Measurements from ENCODE around the gene PRR13. TPM values are rescaled to one million over a fixed set of nuclear protein-coding genes. Genes with fewer than 3 reads are reported as not detected.
A peak's percentile ranks its signal among the peaks of the same experiment; 100 is the strongest.

The PRR13 gene
- total and polyA plus RNA-seq, 7 donors: 45.2 to 136 (median 66.3) TPM

DNA sequence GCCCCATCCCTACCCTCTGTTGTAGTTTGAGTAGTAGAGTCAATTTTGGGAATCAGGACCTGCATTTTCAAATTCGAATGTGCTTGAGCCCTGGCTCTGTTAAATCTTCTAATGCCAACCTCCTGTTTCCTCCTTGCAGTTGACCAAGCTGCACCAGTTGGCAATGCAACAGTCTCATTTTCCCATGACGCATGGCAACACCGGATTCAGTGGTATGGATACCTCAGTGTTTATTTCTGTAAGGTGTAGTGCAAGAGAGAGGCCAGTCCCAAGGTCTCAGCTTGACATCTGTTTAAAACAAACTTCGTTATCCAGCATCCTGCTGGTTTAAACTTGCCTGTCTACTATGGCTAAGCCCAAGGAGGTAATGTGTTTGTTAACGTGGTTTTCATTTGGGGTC lies 25.5 kb downstream of the PRR13 start:
- intact Hi-C loops (cut with DNase I): no loop called here
- Histone ChIP-seq H3K27ac (peak overlapping the region; percentile 66), H3K36me3 (ENCODE audit: insufficient read depth in 1 of 2, low read depth in 1 of 2) (peaks cover 59 to 100% of the 10 kb centered on the region in 2 donors), H3K27me3 (ENCODE audit: insufficient read depth in 3 of 3, low read length in 2 of 3) (no peaks in the 10 kb centered on the region), H3K9me3 (no peaks in the 10 kb centered on the region), H3K4me1 (peaks cover 91% of the 10 kb centered on the region), H3K4me3 (peak overlapping the region; percentile 1)
- no peak for TF ChIP-seq CTCF (IDR thresholded peaks at IDR 0.05)
- 25 to 50% (median 33%) methylated on average over 5 of the region's 5 CpGs for WGBS, 3 donors
- ATAC-seq (peak; percentile 66 to 69 (median 68)), DNase-seq (no peak)

DNA sequence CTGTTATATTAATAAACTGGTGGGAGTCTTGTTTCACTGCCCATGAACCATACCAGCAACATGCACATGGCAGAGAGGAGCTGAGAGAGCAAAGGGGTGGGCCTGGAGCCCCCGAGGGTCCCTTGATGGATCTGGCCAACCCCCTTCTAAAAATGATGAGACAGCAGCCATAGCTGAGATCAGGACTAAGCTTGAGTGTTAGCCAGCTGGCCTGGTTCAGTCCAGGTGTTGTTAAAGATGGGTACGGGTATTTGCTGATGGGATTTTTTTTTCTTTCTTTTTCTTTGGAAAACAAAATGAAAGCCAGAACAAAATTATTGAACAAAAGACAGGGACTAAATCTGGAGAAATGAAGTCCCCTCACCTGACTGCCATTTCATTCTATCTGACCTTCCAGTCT lies 26.3 kb downstream of the PRR13 start:
- intact Hi-C loops (cut with DNase I): no loop called here
- Histone ChIP-seq H3K9me3 (no peaks in the 10 kb centered on the region), H3K36me3 (ENCODE audit: insufficient read depth in 1 of 2, low read depth in 1 of 2) (peaks cover 57 to 100% of the 10 kb centered on the region in 2 donors), H3K4me3 (no peak overlapping the region), H3K4me1 (peaks cover 91% of the 10 kb centered on the region), H3K27ac (peak overlapping the region; percentile 66), H3K27me3 (ENCODE audit: insufficient read depth in 3 of 3, low read length in 2 of 3) (no peaks in the 10 kb centered on the region)
- DNase-seq (no peak), ATAC-seq (no peak)
- no peak for TF ChIP-seq CTCF (IDR thresholded peaks at IDR 0.05)
- 28 to 51% (median 36%) methylated on average over 2 of the region's 2 CpGs for WGBS, 3 donors

DNA sequence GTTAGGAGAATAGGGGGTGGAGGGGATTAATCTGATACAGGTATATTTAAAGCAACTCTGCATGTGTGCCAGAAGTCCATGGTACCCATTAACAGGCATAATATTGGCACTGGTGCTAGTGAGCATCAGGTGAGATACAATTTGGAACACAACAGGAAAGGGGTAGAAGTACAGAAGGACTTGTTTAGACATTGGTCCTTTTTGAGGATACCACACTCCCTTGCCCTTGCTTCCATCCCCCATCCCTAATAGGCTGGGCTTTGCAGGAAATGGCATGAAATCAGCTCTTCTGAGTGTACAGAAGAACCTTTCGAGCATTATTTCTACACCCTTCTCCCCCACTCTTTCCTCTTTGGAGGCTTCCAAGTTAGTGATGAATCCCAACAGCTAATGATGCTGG lies 26.7 kb downstream of the PRR13 start:
- H3K36me3 ChIP-seq (ENCODE audit: insufficient read depth in 1 of 2, low read depth in 1 of 2): peaks cover 54 to 100% of the 10 kb centered on the region in 2 donors
- TF ChIP-seq CTCF (IDR thresholded peaks at IDR 0.05): no peak
- ATAC-seq: no peak
- H3K4me3 ChIP-seq: no peak overlapping the region
- intact Hi-C loops (cut with DNase I): no loop called here
- H3K9me3 ChIP-seq: no peaks in the 10 kb centered on the region
- no peak for DNase-seq
- peaks cover 91% of the 10 kb centered on the region for H3K4me1 ChIP-seq
- 49 to 67% (median 64%) methylated on average over 1 of the region's 1 CpG for WGBS, 3 donors
- H3K27ac ChIP-seq: peak overlapping the region; percentile 66
- no peaks in the 10 kb centered on the region for H3K27me3 ChIP-seq (ENCODE audit: insufficient read depth in 3 of 3, low read length in 2 of 3)

DNA sequence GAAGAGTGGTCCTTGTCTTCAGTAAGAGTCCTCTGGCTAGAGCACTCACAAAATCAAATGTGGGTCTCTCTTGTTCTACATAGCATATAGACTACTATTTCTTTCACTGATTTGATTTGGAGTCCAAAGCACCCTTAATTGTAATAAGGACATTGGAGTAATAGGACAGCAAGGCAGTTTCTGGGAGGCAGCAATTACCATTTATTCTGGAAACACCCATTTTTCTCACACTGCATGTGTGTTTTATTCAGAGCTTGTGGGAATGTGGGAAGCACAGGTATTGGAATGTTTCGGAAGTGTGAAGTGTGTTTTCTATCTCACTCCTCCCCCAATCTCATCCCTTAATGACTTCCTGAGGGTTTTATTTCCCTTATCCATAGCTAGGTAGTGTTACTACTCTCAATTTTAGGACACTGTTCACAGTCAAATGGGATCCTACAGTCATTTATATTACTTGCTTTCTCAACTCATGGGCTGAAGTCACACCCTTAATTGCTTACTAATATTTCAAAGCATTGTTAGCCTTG lies 30.6 kb downstream of the PRR13 start:
- TF ChIP-seq CTCF (IDR thresholded peaks at IDR 0.05): no peak
- H3K36me3 ChIP-seq (ENCODE audit: insufficient read depth in 1 of 2, low read depth in 1 of 2): peaks cover 53 to 100% of the 10 kb centered on the region in 2 donors

DNA sequence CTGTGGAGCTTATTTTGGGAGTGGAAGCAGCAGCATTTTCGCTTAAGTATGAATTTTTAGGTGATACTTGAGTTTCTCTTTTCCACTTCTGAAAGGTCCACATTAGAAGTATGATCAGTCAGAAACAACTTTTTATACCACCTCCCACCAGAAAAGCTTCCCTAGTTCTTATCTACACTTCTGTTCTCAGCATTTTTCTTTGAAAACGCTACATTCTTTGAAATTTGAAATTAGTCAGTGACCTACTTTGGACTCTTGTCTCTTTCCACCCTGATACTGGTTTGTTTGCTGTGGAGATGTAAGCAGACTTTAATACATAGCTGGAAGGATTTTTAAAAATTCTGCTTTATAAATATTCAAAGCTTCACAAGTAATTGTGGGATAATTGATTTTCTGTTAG lies 32.5 kb downstream of the PRR13 start:
- 71 to 92% (median 71%) methylated on average over 2 of the region's 2 CpGs for WGBS, 3 donors
- Histone ChIP-seq H3K36me3 (ENCODE audit: insufficient read depth in 1 of 2, low read depth in 1 of 2) (peaks cover 42 to 100% of the 10 kb centered on the region in 2 donors), H3K27ac (peak overlapping the region; percentile 25), H3K4me3 (no peak overlapping the region), H3K4me1 (peaks cover 73% of the 10 kb centered on the region), H3K27me3 (ENCODE audit: insufficient read depth in 3 of 3, low read length in 2 of 3) (no peaks in the 10 kb centered on the region), H3K9me3 (no peaks in the 10 kb centered on the region)
- ATAC-seq: no peak
- intact Hi-C loops (cut with DNase I): no loop called here
- TF ChIP-seq CTCF (IDR thresholded peaks at IDR 0.05): no peak
- no peak for DNase-seq

More for the DNA sequence above, 30.6 kb downstream of the PRR13 start:
- intact Hi-C loops (cut with DNase I): no loop called here
- no peak for ATAC-seq
- H3K9me3 ChIP-seq: no peaks in the 10 kb centered on the region
- no peak overlapping the region for H3K4me3 ChIP-seq
- 72 to 87% (median 84%) methylated on average over 1 of the region's 1 CpG for WGBS, 3 donors
- H3K27ac ChIP-seq: peak overlapping the region; percentile 11
- H3K27me3 ChIP-seq (ENCODE audit: insufficient read depth in 3 of 3, low read length in 2 of 3): no peaks in the 10 kb centered on the region
- DNase-seq: no peak
- H3K4me1 ChIP-seq: peaks cover 81% of the 10 kb centered on the region
